Glomerular visceral epithelial cell (primary cell): ENCODE data around the gene ADAMTS17.

Source experiments
- DNase-seq: peaks from one replicate; pipeline ENCODE4 v3.0.0-alpha.2; 2016; ENCODE audit errors: extremely low spot score

The ADAMTS17 gene

DNA sequence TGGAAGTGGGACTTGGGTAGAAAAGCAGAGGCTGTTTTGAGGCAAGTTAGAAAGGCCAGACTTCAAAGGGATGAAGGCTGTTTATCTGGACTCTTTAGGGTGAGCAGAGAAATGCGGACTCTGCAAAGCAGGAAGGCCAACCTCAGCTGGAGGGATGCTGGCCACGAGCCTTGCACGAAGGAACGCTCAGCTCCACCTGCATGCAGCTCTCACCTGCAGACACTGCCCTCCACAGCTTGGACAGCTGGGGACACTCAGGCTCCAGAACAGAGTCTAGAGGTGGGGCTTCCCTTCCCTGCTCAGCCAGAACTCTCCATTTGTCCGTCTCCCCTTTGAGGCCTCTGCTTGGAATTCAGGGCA is 229.7 kb downstream of the ADAMTS17 start:
- DNase-seq: no peak

DNA sequence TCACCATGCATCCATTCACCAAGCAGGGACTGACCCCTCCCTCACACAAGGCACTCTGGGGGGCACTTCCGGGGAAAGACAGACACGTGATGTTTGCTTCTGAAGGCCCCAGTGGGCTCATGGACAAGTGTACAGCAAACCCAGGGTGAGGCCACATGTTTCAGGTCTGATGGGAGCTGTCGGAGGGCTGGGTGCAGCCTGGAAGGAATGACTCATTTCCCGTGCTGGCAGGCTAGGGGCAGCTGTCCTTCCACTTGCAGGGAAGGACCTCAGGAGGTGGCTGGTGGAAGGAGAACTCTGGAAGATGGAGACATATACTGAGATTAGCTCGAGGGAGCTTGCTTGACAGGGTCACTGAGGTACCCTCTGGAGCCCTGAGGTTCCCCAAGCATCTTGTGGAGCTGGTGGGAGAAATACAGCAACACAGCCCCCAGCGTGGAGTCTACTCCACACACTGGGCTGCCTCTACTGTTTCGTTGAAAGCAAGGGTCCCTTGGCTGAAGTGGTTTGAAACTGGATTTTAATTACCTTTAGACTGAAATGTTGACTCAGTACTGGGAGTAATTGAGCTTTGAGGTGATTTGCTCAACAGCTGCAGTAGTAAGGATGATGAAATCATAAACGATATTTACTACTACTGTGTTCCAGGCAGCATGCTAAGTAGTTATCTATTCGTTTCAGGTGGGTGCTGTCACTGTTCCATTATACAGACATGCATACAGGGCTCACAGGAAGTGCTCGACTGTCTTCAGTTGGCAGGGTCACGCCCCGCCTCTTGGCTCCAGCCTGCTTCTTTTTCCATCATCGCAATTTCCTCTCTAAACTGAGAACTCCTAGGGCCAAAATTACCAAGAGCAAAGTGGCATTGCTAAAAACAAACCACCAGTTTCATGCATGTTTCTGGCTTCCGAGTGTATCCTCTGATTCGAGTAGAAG is 230.4 kb downstream of the ADAMTS17 start:
- no peak for DNase-seq

DNA sequence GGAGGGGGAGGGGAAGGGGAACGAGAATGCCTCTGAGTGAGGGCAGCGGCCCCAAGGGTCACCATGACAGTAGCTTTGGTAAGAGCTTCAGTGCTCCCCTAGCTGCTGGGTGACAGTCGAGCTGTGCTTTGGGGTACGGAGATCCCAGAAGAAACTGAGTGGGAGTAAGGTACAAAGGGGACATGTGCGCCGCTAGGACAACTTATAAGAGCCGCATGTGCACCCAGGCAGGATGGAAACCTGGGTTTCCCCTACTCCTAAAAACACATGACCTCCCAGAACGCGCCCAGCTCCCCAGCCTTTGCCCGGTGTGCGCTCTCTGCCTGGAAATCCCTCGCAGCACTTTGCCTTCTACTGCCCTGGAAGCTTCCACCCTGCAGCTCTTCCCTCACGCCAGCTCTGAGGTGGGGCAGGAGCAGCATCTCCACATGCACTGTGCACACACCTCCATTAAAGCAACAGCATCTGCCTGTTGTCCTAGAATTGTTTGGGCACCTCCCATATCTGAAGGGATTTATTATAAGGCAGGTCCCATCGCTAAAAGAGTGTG is 232.2 kb downstream of the ADAMTS17 start:
- no peak for DNase-seq

DNA sequence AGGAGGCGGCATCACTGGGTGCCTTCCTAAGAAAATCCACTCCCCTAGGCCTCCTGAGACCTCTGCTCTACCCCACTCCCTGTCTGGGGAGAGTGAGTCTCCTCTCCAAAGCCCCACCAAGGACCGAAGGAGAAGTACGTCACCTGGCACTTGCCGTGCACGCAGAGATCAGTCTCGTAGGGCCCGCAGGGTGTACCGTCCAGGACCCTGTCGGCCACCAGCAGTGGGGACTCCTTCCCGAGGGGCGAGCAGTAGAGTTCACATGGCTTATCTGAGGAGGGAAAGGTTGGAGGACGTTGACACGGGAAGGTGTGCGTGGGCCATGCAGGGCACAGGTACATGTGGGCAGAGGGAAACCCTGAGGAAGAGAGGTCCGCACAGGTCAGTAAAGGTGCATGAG is 232.9 kb downstream of the ADAMTS17 start:
- DNase-seq: no peak

DNA sequence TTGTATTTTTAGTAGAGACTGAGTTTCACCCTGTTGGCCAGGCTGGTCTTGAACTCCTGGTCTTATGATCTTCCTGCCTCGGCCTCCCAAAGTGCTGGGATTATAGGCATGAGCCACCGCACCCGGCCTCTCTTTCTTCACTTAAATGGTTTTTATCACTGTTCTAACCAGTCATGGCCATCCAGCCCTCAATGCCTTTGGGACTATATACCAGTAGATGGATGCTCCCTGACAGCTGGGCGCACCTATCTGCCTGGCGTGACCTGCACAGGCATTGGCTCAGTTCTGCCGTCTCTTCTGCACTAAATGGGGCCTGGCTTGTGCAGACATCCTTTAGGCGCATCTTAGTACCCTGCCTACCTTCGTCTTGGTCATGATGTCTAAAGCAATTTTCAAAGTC is 233.4 kb downstream of the ADAMTS17 start:
- no peak for DNase-seq

DNA sequence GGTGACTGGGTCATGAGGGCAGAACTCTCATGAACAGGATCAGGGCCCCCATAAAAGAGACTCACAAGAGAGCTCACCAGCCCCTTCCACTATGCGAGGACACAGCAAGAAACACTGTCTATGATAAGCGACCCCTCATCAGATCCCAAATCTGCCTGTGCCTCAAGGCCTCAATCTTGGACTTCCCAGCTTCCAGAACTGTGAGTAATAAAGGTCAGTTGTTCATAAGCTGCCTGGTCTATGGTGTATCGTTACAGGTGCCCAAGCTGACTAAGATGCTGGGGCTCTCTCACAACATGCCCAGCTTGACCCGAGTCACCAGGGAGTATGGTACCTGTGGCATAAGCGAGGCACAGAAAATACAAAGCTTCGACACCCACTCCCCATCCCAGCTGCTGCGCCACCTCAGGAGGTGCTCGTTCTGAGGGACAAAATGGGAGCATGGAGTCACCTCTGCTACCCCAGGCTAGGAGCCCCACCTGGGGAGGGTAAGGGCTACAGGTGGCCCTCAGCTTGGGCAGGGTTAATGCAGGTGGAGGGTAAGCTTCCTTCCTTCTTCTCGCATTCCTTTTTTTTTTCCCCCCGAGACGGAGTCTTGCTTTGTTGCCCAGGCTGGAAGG is 234.1 kb downstream of the ADAMTS17 start:
- no peak for DNase-seq

DNA sequence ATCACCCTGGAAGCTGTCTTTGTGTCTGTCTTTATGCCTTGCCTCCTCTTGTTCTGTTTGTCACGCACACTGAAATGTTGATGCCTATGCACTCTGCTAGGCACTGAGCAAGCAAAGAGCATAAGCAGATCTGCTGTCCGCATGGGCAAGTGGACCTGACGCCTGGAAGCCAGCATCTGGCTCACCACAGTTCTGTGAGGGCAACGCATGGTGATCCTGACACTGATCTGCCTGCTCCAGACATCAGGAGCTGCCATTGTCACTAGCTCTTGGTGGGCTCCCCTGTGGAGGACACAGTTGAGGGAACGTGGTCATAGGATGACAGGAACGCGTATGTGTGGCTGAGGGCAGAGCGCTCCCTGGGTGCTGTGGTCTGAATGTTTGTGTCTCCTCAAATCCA is 234.6 kb downstream of the ADAMTS17 start:
- no peak for DNase-seq

DNA sequence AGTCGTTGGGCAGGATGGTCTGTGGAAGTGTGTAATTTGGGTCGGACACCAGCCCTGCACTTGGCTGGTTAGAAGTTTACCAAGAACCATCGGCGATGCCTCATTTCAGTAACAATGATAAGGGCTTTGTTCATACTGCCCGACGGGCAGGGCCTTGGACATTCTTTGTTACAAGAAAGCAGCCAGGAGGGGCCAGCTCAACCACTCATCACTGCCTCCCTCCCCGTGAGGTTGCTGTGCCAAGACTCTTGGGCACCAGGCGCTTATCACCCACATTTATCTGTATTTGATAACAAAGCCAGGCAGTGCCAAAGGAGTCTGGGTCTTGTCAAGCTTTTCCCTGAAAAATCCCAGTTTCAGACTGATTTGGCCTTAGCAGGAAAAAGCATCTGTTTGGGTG is 235.0 kb downstream of the ADAMTS17 start:
- no peak for DNase-seq

DNA sequence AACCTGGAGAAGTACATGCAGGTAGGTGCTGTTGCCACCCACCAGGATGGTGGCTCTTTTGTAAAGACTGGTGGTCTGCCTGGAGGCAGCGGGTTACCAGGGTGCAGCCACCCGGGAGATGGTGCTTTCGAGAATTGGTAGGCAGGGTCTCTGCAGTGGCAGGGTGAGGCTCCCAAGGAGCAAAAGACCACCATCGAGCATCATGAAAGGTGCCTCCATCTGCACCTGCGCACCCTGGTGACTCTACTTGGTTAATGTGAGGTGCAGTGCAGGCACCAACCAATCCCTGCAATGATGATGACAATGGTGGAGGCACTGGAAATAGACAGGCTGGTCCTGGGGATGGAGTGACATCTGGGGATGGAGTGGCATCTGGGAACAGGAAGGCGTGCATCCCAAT is 236.7 kb downstream of the ADAMTS17 start:
- no peak for DNase-seq

DNA sequence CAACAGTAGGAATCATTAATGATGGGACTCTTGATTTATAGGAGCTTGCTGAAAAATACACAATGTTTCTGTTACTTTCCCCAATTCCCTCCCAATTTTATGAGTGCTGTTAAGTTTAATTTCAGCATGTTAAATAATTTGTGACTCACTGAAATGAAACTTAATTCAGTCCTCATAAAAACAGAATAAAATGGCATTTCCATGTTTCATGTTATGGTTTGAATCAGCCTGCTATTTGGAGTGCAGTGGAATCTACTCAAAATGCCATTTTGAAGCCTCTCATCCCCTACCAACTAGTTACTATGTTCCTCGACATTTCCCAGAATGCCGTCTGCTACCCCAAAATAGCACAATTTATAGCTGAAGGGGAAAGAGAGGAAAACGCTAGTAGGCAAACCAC is 237.5 kb downstream of the ADAMTS17 start:
- no peak for DNase-seq

DNA sequence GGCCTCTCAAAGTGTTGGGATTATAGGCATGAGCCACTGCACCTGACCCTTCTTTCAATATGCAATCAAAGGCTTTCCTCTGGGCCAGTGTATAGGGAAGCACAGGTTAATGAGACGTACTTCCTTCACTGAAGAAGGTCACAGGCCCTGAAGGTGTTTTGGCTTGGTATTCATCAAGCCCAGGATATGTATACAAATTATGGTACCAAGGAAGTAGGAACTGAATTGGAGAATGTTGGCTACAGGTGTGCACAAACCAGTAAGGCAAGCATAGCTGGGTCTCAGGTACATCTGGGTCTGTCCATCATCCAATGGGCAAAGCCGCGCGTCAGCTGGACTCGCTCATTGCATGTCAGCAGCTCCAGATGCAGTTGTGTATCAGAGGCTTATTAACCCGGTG is 237.9 kb downstream of the ADAMTS17 start:
- no peak for DNase-seq

DNA sequence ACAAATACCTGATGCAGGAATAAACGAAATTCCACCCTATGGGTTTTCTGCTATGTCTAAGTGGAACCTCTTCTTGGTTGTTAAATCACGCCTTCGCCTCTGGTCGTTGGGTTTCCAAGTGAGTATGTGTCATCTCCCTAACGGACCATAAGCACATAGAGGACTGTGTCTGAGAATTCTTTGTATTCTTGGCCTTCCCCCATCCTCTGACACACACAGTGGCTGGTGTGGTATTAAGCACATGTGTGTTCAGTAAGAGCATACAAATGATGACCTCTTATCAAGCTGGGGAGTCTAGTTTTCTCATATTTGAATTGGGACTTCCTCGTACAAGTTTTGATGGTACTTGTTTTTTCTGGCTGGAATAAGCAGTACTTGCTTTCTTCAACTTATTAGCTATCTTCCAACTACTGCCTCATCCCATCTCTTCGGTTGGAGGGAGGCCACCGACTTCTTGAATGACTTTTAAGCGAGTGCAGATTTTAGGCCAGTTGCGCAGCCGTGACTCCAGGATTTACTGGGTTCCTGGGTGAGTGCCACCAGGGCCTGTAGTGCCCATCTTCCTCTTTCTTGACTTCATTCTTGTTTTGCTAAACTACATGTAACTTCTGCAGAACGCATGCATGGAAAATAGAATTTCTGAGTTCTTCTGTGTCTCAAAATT is 240.2 kb downstream of the ADAMTS17 start:
- no peak for DNase-seq

DNA sequence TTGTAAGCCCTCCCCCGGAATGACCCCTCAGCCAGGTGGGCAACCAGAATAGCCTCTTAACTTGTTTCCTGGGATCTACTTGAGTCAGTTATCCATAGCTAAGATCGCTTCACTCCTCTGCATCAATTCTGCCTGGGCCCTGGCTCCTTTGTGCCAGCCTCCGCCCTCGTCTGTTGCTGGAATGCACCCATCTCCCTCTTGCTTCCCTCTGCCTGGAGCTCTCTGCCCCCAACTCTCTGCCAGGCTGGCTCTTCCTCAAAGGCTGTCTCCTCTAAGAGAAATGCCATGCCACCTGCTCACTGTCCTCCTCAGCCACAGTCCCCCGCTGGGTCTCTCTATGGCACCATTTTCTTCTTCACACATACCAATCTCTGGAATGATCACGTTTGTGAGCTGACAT is 240.8 kb downstream of the ADAMTS17 start:
- no peak for DNase-seq

DNA sequence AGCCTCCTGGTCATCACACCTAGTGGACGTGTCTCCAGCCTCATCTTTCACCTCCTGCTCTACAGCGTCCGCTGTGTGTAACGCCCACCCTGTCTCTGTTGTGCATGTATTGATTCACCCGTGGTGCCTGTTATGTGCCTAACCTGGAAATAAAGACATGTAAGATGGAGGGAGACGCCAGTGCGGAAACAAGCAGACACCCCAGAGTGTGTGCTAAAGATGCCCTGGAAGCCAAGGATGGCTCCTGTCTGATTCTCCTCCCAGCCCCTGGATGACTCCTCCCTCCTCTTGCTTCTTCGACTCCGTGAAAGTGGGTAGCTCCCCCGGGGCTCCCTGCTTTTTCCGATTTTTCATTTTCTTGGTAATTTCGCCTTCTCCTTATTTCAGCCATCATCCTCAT is 241.8 kb downstream of the ADAMTS17 start:
- DNase-seq: no peak

DNA sequence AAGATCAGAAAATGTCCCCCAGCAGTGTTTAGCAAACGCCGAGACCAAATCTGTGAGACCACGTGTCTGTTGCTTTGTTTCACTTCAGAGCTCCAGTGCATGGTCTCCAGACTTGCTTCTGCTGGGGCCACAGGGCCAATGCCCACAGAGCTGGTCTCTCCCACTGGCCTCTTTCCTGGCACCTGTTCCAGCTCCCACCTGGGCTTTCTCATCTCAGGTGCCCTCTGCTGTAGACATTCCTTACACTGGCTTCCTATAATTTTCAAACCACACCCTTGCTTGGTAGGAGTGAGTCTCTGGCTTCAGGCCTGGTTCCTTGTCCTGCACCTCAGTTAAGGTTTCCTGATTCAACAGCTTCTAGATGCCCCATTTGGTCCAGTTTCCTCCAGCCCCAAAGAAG is 243.1 kb downstream of the ADAMTS17 start:
- DNase-seq: no peak

DNA sequence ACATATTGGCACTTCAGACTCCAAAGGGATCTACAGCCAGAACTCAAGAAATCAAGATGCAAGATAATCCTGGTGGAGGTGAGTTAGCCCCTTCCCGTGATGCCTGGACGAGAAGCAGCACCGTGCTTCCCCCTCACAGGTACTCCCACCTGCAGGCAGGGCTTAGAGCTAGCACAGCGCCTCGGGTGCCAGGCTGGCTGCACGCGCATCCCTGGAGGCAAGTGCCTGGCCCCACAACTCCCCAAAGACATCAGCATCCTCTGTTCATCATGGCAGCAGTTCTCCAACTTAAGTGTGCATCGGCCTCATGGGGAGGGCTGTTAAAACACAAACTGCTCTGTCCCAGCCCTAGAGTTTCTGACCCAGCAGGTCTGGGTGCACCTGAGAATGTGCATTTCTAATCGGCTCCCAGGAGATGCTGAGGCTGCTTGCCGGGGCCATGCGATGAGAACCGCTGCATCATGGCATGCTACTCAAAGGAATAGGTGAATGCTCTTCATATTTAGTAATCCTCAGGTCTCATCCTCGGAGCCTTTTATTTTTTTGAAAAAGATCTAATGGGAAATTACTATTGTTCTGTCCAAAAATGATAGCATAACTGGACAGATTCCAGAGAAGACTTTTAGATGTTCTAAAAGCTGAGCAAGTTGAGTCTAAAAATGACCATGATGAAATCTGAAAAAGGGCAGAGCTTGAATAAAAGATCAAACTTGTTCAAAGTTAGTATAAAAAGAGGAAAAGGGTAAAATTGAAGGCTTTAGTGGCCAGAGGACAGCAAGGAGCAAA is 244.2 kb downstream of the ADAMTS17 start:
- no peak for DNase-seq

DNA sequence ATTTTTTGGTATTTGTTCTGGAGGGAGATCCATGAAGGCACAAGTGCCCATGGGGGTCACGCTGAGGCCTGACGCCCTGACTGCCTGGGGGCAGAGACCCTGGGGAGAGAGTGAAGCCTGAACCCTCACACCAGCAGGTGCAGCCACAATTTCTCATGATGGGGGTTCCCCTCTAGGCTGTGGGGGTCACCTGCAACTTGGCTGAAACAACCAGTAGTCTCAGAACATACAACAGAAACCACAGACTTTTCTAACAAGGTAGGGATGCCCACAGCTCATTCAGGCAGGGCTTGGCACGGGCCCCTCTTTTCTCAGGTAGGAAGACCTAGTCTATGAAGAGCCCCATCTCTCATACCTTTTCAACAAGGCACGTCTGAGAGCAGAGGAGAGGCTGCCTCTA is 245.1 kb downstream of the ADAMTS17 start:
- DNase-seq: no peak

DNA sequence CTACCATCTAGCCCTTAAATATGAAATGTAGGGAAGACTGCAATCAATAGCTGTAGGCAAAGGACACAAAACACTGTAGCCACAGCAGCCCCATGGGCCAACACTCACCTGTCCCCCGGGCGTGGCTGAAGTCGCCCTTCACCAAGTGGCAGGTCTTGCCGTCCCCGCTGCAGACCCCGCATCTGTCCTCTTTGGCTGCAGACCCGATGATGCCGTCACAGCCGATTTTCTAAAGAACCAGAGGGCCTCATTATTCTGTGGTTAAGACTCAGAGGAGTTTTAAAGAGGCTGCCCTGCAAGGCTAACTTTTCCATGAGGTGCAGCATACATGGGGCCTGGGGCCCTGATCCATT is 245.6 kb downstream of the ADAMTS17 start:
- no peak for DNase-seq

DNA sequence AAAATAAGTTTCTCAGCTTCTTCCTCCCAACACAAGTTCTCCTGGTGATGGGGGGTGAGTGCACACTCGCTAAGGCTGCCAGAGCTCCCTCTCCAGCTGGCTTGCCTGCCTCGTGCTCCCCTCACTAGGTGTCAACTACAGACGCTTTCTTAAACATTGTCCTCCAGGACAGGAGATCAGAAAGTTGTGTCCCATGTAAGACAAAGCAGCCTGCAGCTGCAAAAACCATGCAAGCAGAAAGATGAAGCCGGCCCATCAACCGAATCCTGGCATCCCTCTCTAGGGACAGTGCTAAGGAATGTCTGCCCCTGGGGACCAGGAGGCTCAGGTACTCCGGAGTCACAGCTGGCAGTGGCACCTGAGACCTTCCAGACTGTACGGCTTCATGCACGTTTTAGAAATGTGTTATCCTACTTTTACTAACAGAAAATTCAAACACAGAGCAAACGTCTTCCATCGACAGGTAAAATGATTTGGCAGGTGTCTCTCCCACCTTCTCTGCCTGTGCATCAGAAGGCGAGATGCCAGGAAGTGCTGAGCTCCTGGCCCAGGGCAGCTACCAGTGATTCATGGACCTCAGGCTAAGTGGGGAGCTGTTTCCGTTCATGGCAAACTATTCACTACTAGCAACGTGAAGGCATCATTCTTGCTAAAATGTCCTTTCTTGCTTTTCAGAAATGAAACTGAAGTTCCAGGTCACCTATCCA is 246.1 kb downstream of the ADAMTS17 start:
- DNase-seq: no peak

DNA sequence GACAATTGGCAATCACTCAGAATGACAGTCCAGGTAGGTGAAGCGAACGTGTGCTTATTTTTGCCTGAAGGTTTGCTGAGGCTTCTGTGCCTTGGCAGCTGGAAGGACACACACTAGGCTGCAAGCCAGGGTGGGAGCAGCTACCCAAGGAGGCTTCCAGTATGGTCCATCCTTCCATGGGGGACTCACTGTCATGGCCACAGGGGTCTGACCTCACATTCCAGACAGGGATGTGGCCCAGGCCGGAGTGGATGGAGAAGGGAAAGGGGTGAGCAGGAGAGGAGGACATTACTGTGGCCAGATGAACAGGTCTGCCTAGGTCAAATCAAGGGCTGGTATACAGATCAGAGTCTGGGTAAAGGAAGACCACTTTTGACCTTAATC is 247.7 kb downstream of the ADAMTS17 start:
- DNase-seq: no peak
